MCF 10A (cell line): ENCODE measurements around the gene RASSF7. TPM values are rescaled to one million over a fixed set of nuclear protein-coding genes. Genes with fewer than 3 reads are reported as not detected.

Experiments
- BruUV-seq: library from RNA; stranded (reverse); fragments of 400-500 nt; replicated peaks from 2 replicates; lab custom pipeline; 2021; lab: Mats Ljungman, UMichigan
- CTCF ChIA-PET: fragments of 300-600 bp; sonication (Branson Sonifier 250); formaldehyde crosslinking; extraction: SDS; loops from one replicate; lab custom pipeline; 2021; ENCODE audit warnings: antibody characterized with exemption, inconsistent platforms; lab: Yijun Ruan, JAX
- POLR2A ChIA-PET: fragments of 300-600, 350-650 bp; sonication (Branson Sonifier 250); formaldehyde crosslinking; extraction: SDS; loops from one replicate; lab custom pipeline; 2020; ENCODE audit warnings: antibody characterized with exemption, inconsistent platforms; lab: Yijun Ruan, JAX
- DNase-seq: peaks from one replicate; pipeline ENCODE4 v3.0.0-alpha.2; 2018; ENCODE audit not compliant: unreplicated experiment
- H3K27ac Mint-ChIP-seq: one replicate; pipeline ENCODE4 v1.8.0; 2022; ENCODE audit warnings: mild to moderate bottlenecking, low read depth, mixed read lengths; ENCODE audit not compliant: unreplicated experiment
- H3K27me3 Mint-ChIP-seq: one replicate; pipeline ENCODE4 v1.8.0; 2022; ENCODE audit warnings: mixed read lengths; ENCODE audit not compliant: insufficient read depth, unreplicated experiment
- H3K36me3 Mint-ChIP-seq: one replicate; pipeline ENCODE4 v1.8.0; 2022; ENCODE audit warnings: mild to moderate bottlenecking, moderate library complexity, mixed read lengths; ENCODE audit not compliant: insufficient read depth, unreplicated experiment
- H3K4me1 Mint-ChIP-seq: one replicate; pipeline ENCODE4 v1.8.0; 2022; ENCODE audit warnings: mixed read lengths; ENCODE audit not compliant: insufficient read depth, unreplicated experiment
- H3K4me3 Mint-ChIP-seq: one replicate; pipeline ENCODE4 v1.8.0; 2022; ENCODE audit warnings: mild to moderate bottlenecking, moderate library complexity, mixed read lengths; ENCODE audit not compliant: unreplicated experiment
- H3K9me3 Mint-ChIP-seq: one replicate; pipeline ENCODE4 v1.8.0; 2022; ENCODE audit warnings: mixed read lengths; ENCODE audit not compliant: unreplicated experiment
- CTCF ChIP-seq: fragments of 200-600 bp; IDR thresholded peaks from one replicate; pipeline ENCODE4 v1.8.0; 2022; ENCODE audit warnings: antibody characterized with exemption, mild to moderate bottlenecking; ENCODE audit not compliant: unreplicated experiment
- intact Hi-C: fragments of 100-400 bp; cut with micrococcal nuclease; formaldehyde crosslinking; loops from 2 replicates; pipeline ENCODE4 v1.14.1; 2022
- total RNA-seq: library from RNA; stranded (reverse); gene quantifications from 2 replicates; pipeline ENCODE4 v1.2.3, GENCODE V29; 2022

Gene RASSF7
- total RNA-seq, 1 experiment from 2014 or later = 13.3 TPM

- H3K4me1 Mint-ChIP-seq = no peaks in the 10 kb centered on the region
- no peak for DNase-seq
- H3K27me3 Mint-ChIP-seq = no peaks in the 10 kb centered on the region
- intact Hi-C loops = no loop called here
- peak overlapping the region; percentile 61 for H3K27ac Mint-ChIP-seq
- BruUV-seq = TSS peak; percentile 70
- TF ChIP-seq CTCF = no peak
- ChIA-PET CTCF (interaction anchor here (0.5 to 3.6 kb wide), 5 partner anchors 13 to 1266 kb away, joined by 3 to 23 read pairs (median 4); no protein-coding TSS in a partner anchor), POLR2A (interaction anchor here (0.8 to 2.9 kb wide), 13 partner anchors 8 to 300 kb away, joined by 3 to 35 read pairs (median 5); partner anchors contain the start of genes PHRF1, PKP3 and RNH1)
- no peaks in the 10 kb centered on the region for H3K9me3 Mint-ChIP-seq
- peaks cover 34% of the 10 kb centered on the region for H3K36me3 Mint-ChIP-seq
- H3K4me3 Mint-ChIP-seq = peak overlapping the region; percentile 76
Observed at GRCh38 chr11:533586-534395, 27.0 kb upstream of the RASSF7 start.

GRCh38 chr11:534396-535209 is 26.2 kb upstream of the RASSF7 start:
- H3K27ac Mint-ChIP-seq = peak overlapping the region; percentile 61
- POLR2A ChIA-PET = interaction anchor here (0.8 to 2.9 kb wide), 15 partner anchors 9 to 299 kb away, joined by 3 to 35 read pairs (median 5); partner anchors contain the start of genes PHRF1, PKP3 and RNH1
- H3K27me3 Mint-ChIP-seq = no peaks in the 10 kb centered on the region
- TF ChIP-seq CTCF = no peak
- H3K36me3 Mint-ChIP-seq = peaks cover 33% of the 10 kb centered on the region
- intact Hi-C loops = no loop called here
- peak overlapping the region; percentile 76 for H3K4me3 Mint-ChIP-seq
- BruUV-seq = no TSS peak
- CTCF ChIA-PET = interaction anchor here (0.7 to 3.6 kb wide), 4 partner anchors 11 to 1265 kb away, joined by 3 to 23 read pairs (median 5); no protein-coding TSS in a partner anchor
- DNase-seq = peak; percentile 85
- no peaks in the 10 kb centered on the region for H3K9me3 Mint-ChIP-seq
- no peaks in the 10 kb centered on the region for H3K4me1 Mint-ChIP-seq

GRCh38 chr11:535210-535518 is 25.6 kb upstream of the RASSF7 start:
- CTCF ChIA-PET = interaction anchor here (1.2 to 1.6 kb wide), 2 partner anchors 10 to 12 kb away, joined by 4 to 6 read pairs; no protein-coding TSS in a partner anchor
- Mint-ChIP-seq H3K4me1 (no peaks in the 10 kb centered on the region), H3K27me3 (no peaks in the 10 kb centered on the region), H3K36me3 (peaks cover 33% of the 10 kb centered on the region), H3K9me3 (no peaks in the 10 kb centered on the region), H3K27ac (peak overlapping the region; percentile 61), H3K4me3 (peak overlapping the region; percentile 76)
- TF ChIP-seq CTCF = no peak
- intact Hi-C loops = no loop called here
- POLR2A ChIA-PET = interaction anchor here (0.9 to 2.9 kb wide), 19 partner anchors 9 to 271 kb away, joined by 3 to 35 read pairs (median 7); partner anchors contain the start of genes LMNTD2, PHRF1, PTDSS2 and RNH1
- DNase-seq = no peak
- BruUV-seq = no TSS peak
